HG03097 (cell line): ENCODE results near the gene DSCAML1.

Source experiments
- ATAC-seq: cut with Tn5 transposase; IDR thresholded peaks from one replicate; pipeline ENCODE4 v1.9.1; 2021; ENCODE audit not compliant: unreplicated experiment, low FRiP score

DSCAML1 gene

GRCh38 chr11:117565709-117566108 is 231.3 kb downstream of the DSCAML1 start:
- ATAC-seq, result no peak

- no peak for ATAC-seq
Measured at GRCh38 chr11:117564321-117564720, 232.7 kb downstream of the DSCAML1 start.

GRCh38 chr11:117563556-117563955 is 233.5 kb downstream of the DSCAML1 start:
- ATAC-seq, result no peak

GRCh38 chr11:117562136-117562535 is 234.9 kb downstream of the DSCAML1 start:
- no peak for ATAC-seq

- ATAC-seq, result no peak
Measured at GRCh38 chr11:117560780-117561530, 236.1 kb downstream of the DSCAML1 start.

GRCh38 chr11:117559698-117560097 is 237.3 kb downstream of the DSCAML1 start:
- no peak for ATAC-seq

- no peak for ATAC-seq
Measured at GRCh38 chr11:117557361-117557760, 239.7 kb downstream of the DSCAML1 start.

GRCh38 chr11:117554601-117555333 is 242.2 kb downstream of the DSCAML1 start:
- no peak for ATAC-seq

GRCh38 chr11:117552626-117553025 is 244.4 kb downstream of the DSCAML1 start:
- no peak for ATAC-seq

- ATAC-seq, result no peak
Measured at GRCh38 chr11:117551761-117552343, 245.2 kb downstream of the DSCAML1 start.

GRCh38 chr11:117550466-117550865 is 246.6 kb downstream of the DSCAML1 start:
- ATAC-seq, result no peak

- ATAC-seq, result no peak
Measured at GRCh38 chr11:117549417-117549816, 247.6 kb downstream of the DSCAML1 start.

GRCh38 chr11:117548876-117549275 is 248.1 kb downstream of the DSCAML1 start:
- ATAC-seq, result no peak

- no peak for ATAC-seq
Measured at GRCh38 chr11:117547946-117548345, 249.1 kb downstream of the DSCAML1 start.

- no peak for ATAC-seq
Measured at GRCh38 chr11:117547195-117547850, 249.7 kb downstream of the DSCAML1 start.

- ATAC-seq, result no peak
Measured at GRCh38 chr11:117546431-117547194, 250.4 kb downstream of the DSCAML1 start.

- no peak for ATAC-seq
Measured at GRCh38 chr11:117545706-117546105, 251.3 kb downstream of the DSCAML1 start.

- no peak for ATAC-seq
Measured at GRCh38 chr11:117544130-117544800, 252.8 kb downstream of the DSCAML1 start.

- ATAC-seq, result no peak
Measured at GRCh38 chr11:117541211-117541610, 255.8 kb downstream of the DSCAML1 start.
